WTC11 (cell line): ENCODE results near the gene MRPL27.

Experiments used
- CTCF ChIP-seq: fragments of 200-600 bp; IDR thresholded peaks from 2 replicates; pipeline ENCODE4 v1.8.0; 2022; ENCODE audit warnings: antibody characterized with exemption
- ETV6 ChIP-seq: sonication (generic); formaldehyde crosslinking; IDR thresholded peaks from 2 replicates; pipeline ENCODE4 v1.8.1; 2022; ENCODE audit warnings: mild to moderate bottlenecking, missing genetic modification reagents
- TF ChIP-seq, protein P1 (sequence below): sonication (generic); formaldehyde crosslinking; IDR thresholded peaks from 2 replicates; pipeline ENCODE4 v1.8.1; 2023; ENCODE audit warnings: mild to moderate bottlenecking, missing genetic modification reagents, moderate library complexity
- TF ChIP-seq, protein P2 (sequence below): sonication (generic); formaldehyde crosslinking; IDR thresholded peaks from 2 replicates; pipeline ENCODE4 v1.8.1; 2022; ENCODE audit warnings: low read depth, mild to moderate bottlenecking, moderate library complexity, missing genetic modification reagents, borderline replicate concordance

GRCh38 chr17:50414808-50415207 is 41.8 kb upstream of the MRPL27 start:
- no peak for TF ChIP-seq CTCF
- TF ChIP-seq, protein P1, sequence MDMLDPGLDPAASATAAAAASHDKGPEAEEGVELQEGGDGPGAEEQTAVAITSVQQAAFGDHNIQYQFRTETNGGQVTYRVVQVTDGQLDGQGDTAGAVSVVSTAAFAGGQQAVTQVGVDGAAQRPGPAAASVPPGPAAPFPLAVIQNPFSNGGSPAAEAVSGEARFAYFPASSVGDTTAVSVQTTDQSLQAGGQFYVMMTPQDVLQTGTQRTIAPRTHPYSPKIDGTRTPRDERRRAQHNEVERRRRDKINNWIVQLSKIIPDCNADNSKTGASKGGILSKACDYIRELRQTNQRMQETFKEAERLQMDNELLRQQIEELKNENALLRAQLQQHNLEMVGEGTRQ (CRISPR knock-in tag), result no peak
- TF ChIP-seq ETV6 (CRISPR knock-in tag), result no peak
- TF ChIP-seq, protein P2, sequence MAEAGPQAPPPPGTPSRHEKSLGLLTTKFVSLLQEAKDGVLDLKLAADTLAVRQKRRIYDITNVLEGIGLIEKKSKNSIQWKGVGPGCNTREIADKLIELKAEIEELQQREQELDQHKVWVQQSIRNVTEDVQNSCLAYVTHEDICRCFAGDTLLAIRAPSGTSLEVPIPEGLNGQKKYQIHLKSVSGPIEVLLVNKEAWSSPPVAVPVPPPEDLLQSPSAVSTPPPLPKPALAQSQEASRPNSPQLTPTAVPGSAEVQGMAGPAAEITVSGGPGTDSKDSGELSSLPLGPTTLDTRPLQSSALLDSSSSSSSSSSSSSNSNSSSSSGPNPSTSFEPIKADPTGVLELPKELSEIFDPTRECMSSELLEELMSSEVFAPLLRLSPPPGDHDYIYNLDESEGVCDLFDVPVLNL, result no peak
